Body of pancreas (tissue), 4 donors: ENCODE data around the gene SH3BP1. TPM values are rescaled to one million over a fixed set of nuclear protein-coding genes. Genes with fewer than 3 reads are reported as not detected.
"Not testable (repeated sequence)": the region's sequence is repeated elsewhere in the genome, so short reads cannot be mapped to it uniquely, and the experiment has no call there.

Experiments used
- ATAC-seq: fragments of 150-250 bp; one replicate; pipeline ENCODE4 v1.9.1; 2016
- DNase-seq, 4 donors: peaks; one replicate each; pipeline ENCODE4 v3.0.0-alpha.2; 2019
- H3K27ac ChIP-seq, 4 donors: fragments of 200-600 bp; sonication (generic); 1 replicate in 3 of 4; 2 replicates in 1 of 4; pipeline versions ENCODE4 v1.5.1 to v1.6.1; 2016 to 2019; ENCODE audit warnings: mild to moderate bottlenecking in 1 of 4, mixed read lengths in 1 of 4, moderate library complexity in 1 of 4
- H3K27me3 ChIP-seq, 2 donors: fragments of 200-600 bp; sonication (generic); one replicate each; pipeline ENCODE4 v1.6.0; 2016; ENCODE audit warnings: mild to moderate bottlenecking in 1 of 2
- H3K36me3 ChIP-seq, 2 donors: fragments of 200-600 bp; sonication (generic); replicated peaks in 1 of 2; 2 replicates each; pipeline ENCODE4 v1.5.1; 2016; ENCODE audit warnings: low read depth in 2 of 2; ENCODE audit not compliant: insufficient read depth in 1 of 2
- H3K4me1 ChIP-seq: fragments of 200-600 bp; sonication (generic); one replicate; pipeline ENCODE4 v1.6.0; 2016
- H3K4me3 ChIP-seq, 2 donors: fragments of 200-600 bp; sonication (generic); 1 replicate in 1 of 2; 2 replicates in 1 of 2; pipeline ENCODE4 v1.5.1; 2016 to 2019
- H3K9me3 ChIP-seq, 3 donors: fragments of 200-600 bp; sonication (generic); 1 replicate in 2 of 3; 2 replicates in 1 of 3; pipeline ENCODE4 v1.5.1; 2016
- CTCF ChIP-seq, 7 experiments: fragments of 450-650 bp in 4 of 7; fragments of 200-600 bp in 3 of 7; sonication (generic) in 3 of 7; IDR thresholded peaks; one replicate each; pipeline ENCODE4 v1.5.1; 2016 to 2019; ENCODE audit warnings: antibody characterized with exemption in 7 of 7
- POLR2A ChIP-seq, 3 donors: fragments of 450-650 bp; IDR thresholded peaks; one replicate each; pipeline ENCODE4 v1.6.1; 2016; ENCODE audit warnings: antibody characterized with exemption in 3 of 3, mild to moderate bottlenecking in 2 of 3
- WGBS, 2 donors: methylation state at CpG; one replicate each; pipeline ENCODE4 v1.1.5; 2017; 5-methylcytosine and 5-hydroxymethylcytosine counted together
- intact Hi-C: fragments of 100-400 bp; cut with DNase I; formaldehyde crosslinking; loops from one replicate; pipeline ENCODE4 v1.15.1; 2023
- total RNA-seq, 2 donors: library from RNA; depleted of rRNA; stranded (reverse); fragments of >200 nt; gene quantifications; one replicate each; pipeline ENCODE4 v1.1.0, GENCODE V29; 2016

Gene SH3BP1
- total RNA-seq, 2 donors from 2014 or later: 2.0 to 40.0 TPM

- Histone ChIP-seq H3K27ac (peak overlapping the region; percentile 92 to 97 (median 94)), H3K4me1 (peaks cover 45% of the 10 kb centered on the region), H3K27me3 (no peaks in the 10 kb centered on the region), H3K9me3 (no peaks in the 10 kb centered on the region), H3K4me3 (no peak overlapping the region), H3K36me3 (no peaks in the 10 kb centered on the region)
- ATAC-seq (peak; percentile 68), DNase-seq (peak; percentile 94 to 96 (median 95))
- WGBS, 2 donors: 0 to 2% methylated on average over 44 of the region's 44 CpGs
- intact Hi-C loops: no loop called here
- TF ChIP-seq CTCF (IDR thresholded peaks at IDR 0.05): peak; percentile 94 to 99 (median 97)
- peak in 2 of 3 donors; percentile 69 to 75 for TF ChIP-seq POLR2A (IDR thresholded peaks at IDR 0.05)
Measured at GRCh38 chr22:37607010-37607934, 32.2 kb upstream of the SH3BP1 start.

GRCh38 chr22:37607935-37608476 is 31.5 kb upstream of the SH3BP1 start:
- peaks cover 41% of the 10 kb centered on the region for H3K4me1 ChIP-seq
- no peak for TF ChIP-seq CTCF (IDR thresholded peaks at IDR 0.05)
- TF ChIP-seq POLR2A (IDR thresholded peaks at IDR 0.05): no peak

GRCh38 chr22:37608477-37609239 is 30.8 kb upstream of the SH3BP1 start, which contains the start of gene GGA1:
Gene GGA1 (plus strand): TSS chr22:37608834. CDS start chr22:37608861, 27 bp downstream.
- H3K36me3 ChIP-seq: no peaks in the 10 kb centered on the region
- H3K4me3 ChIP-seq: peak within 1 kb of the TSS; percentile 73 to 84
- H3K27me3 ChIP-seq: no peaks in the 10 kb centered on the region
- WGBS, 2 donors: 0% methylated on average over 5 to 54 of the region's 82 CpGs
- ATAC-seq (peak; percentile 89), DNase-seq (peak; percentile 95 to 97 (median 96))
- H3K9me3 ChIP-seq: no peaks in the 10 kb centered on the region
- peaks cover 41% of the 10 kb centered on the region for H3K4me1 ChIP-seq
- TF ChIP-seq CTCF (IDR thresholded peaks at IDR 0.05) (peak in 2 of 7 experiments; percentile 4 to 22), POLR2A (IDR thresholded peaks at IDR 0.05) (peak; percentile 61 to 84 (median 79))
- intact Hi-C loops: no loop called here
- peak within 1 kb of the TSS; percentile 92 to 97 (median 94) for H3K27ac ChIP-seq

More at GRCh38 chr22:37607935-37608476, 31.5 kb upstream of the SH3BP1 start:
- intact Hi-C loops: no loop called here
- ATAC-seq (peak; percentile 0), DNase-seq (no peak)
- WGBS, 2 donors: 2% methylated on average over 17 of the region's 17 CpGs
- H3K9me3 ChIP-seq: no peaks in the 10 kb centered on the region
- H3K36me3 ChIP-seq: no peaks in the 10 kb centered on the region
- peak overlapping the region; percentile 92 to 97 (median 94) for H3K27ac ChIP-seq
- no peaks in the 10 kb centered on the region for H3K27me3 ChIP-seq
- peak overlapping the region in 1 of 2 donors; percentile 84 for H3K4me3 ChIP-seq

- no peak for TF ChIP-seq POLR2A (IDR thresholded peaks at IDR 0.05)
- TF ChIP-seq CTCF (IDR thresholded peaks at IDR 0.05): peak in 1 of 7 experiments; percentile 2
- Histone ChIP-seq H3K27ac (peak overlapping the region; percentile 92 to 97 (median 94)), H3K9me3 (no peaks in the 10 kb centered on the region), H3K36me3 (peaks cover 0 to 2% of the 10 kb centered on the region in 2 donors), H3K27me3 (no peaks in the 10 kb centered on the region), H3K4me1 (peaks cover 41% of the 10 kb centered on the region), H3K4me3 (peak overlapping the region; percentile 73 to 84)
- ATAC-seq (no peak), DNase-seq (no peak)
- intact Hi-C loops: no loop called here
- 5 to 10% methylated on average over 12 to 26 of the region's 26 CpGs for WGBS, 2 donors
Measured at GRCh38 chr22:37609240-37610152, 30.0 kb upstream of the SH3BP1 start.

GRCh38 chr22:37610153-37610475 is 29.4 kb upstream of the SH3BP1 start:
- H3K27me3 ChIP-seq, H3K9me3 ChIP-seq, DNase-seq, intact Hi-C loops, ATAC-seq, H3K4me3 ChIP-seq, H3K36me3 ChIP-seq: not testable (repeated sequence)
- H3K4me1 ChIP-seq: peaks cover 41% of the 10 kb centered on the region
- 70 to 86% methylated on average over 3 of the region's 3 CpGs for WGBS, 2 donors
- peak overlapping the region in 3 of 4 donors; percentile 92 to 96 (median 93) for H3K27ac ChIP-seq
